ENCODE results near the gene CFAP46.

CFAP46 gene

DNA sequence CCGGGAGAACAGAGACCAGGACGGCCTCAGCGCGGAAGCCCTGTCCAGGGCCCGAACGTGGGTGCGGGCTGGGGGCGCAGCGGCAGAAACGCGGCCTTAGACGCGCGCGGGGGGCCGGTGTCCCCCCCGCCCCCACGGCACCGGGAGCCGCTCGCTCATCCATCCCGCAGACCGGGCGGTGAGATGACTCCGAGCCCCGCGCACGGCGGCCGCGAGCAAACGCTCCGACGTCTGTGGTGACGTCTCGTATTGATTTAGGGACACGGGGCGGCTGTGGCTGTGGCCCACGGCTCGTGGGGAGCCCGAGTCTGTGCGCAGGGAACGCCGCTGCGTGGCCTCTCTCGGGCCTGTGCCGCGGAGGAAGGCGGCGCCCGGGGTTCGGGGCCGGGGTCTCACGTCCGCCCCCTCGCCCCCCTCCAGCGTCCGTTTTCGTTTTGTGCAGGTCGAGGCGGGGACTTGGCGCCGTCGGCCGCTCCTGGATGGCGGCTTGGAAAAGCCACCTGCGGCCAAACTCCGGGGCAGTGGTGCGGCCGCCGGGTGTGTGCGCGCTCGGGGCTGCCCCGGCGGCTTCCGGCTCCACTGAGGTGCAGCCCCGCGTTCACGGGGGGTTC, 155.4 kb downstream of the CFAP46 start:
- Histone ChIP-seq H3K79me2 (ENCODE audit: insufficient read depth, low read length) (no peaks in the 10 kb centered on the region), H3K9ac (ENCODE audit: low read depth, low read length) (no peak overlapping the region), H3K27me3 (ENCODE audit: insufficient read depth, low read length, poor library complexity) (no peaks in the 10 kb centered on the region), H4K20me1 (ENCODE audit: insufficient read depth, low read length) (no peaks in the 10 kb centered on the region), H3K27ac (ENCODE audit: low read length) (no peak overlapping the region), H3K9me3 (ENCODE audit: insufficient read depth, low read length, severe bottlenecking) (peaks cover 22% of the 10 kb centered on the region), H2AFZ (ENCODE audit: low read depth, low read length) (no peak overlapping the region), H3K4me1 (ENCODE audit: insufficient read depth, low read length) (no peaks in the 10 kb centered on the region), H3K36me3 (ENCODE audit: insufficient read depth, low read length) (peaks cover 15% of the 10 kb centered on the region), H3K4me3 (ENCODE audit: low read depth in 1 of 2, low read length in 2 of 2) (no peak overlapping the region), H3K4me2 (ENCODE audit: insufficient read depth, low read length) (no peak overlapping the region)
- DNase-seq (no peak), ATAC-seq (ENCODE audit: insufficient read depth, low read depth) (no peak)
- TF ChIP-seq, protein P1, sequence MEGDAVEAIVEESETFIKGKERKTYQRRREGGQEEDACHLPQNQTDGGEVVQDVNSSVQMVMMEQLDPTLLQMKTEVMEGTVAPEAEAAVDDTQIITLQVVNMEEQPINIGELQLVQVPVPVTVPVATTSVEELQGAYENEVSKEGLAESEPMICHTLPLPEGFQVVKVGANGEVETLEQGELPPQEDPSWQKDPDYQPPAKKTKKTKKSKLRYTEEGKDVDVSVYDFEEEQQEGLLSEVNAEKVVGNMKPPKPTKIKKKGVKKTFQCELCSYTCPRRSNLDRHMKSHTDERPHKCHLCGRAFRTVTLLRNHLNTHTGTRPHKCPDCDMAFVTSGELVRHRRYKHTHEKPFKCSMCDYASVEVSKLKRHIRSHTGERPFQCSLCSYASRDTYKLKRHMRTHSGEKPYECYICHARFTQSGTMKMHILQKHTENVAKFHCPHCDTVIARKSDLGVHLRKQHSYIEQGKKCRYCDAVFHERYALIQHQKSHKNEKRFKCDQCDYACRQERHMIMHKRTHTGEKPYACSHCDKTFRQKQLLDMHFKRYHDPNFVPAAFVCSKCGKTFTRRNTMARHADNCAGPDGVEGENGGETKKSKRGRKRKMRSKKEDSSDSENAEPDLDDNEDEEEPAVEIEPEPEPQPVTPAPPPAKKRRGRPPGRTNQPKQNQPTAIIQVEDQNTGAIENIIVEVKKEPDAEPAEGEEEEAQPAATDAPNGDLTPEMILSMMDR (IDR thresholded peaks at IDR 0.05; ENCODE audit: borderline replicate concordance, extremely low read depth, low read length, poor library complexity, severe bottlenecking): no peak
- no peak for TF ChIP-seq EZH2 (IDR thresholded peaks at IDR 0.05; ENCODE audit: borderline replicate concordance, low read depth, low read length, severe bottlenecking)

GRCh38 chr10:132786476-132786883, 155.9 kb downstream of the CFAP46 start:
- no peak for DNase-seq
- H4K20me1 ChIP-seq (ENCODE audit: insufficient read depth, low read length): no peaks in the 10 kb centered on the region
- H3K4me3 ChIP-seq (ENCODE audit: low read depth in 1 of 2, low read length in 2 of 2): no peak overlapping the region
- no peak overlapping the region for H2AFZ ChIP-seq (ENCODE audit: low read depth, low read length)
- peaks cover 22% of the 10 kb centered on the region for H3K9me3 ChIP-seq (ENCODE audit: insufficient read depth, low read length, severe bottlenecking)
- H3K4me2 ChIP-seq (ENCODE audit: insufficient read depth, low read length): no peak overlapping the region
- TF ChIP-seq EZH2 (IDR thresholded peaks at IDR 0.05; ENCODE audit: borderline replicate concordance, low read depth, low read length, severe bottlenecking): no peak
- TF ChIP-seq, protein P1 (IDR thresholded peaks at IDR 0.05; ENCODE audit: borderline replicate concordance, extremely low read depth, low read length, poor library complexity, severe bottlenecking): no peak
- peaks cover 20% of the 10 kb centered on the region for H3K36me3 ChIP-seq (ENCODE audit: insufficient read depth, low read length)
- H3K27me3 ChIP-seq (ENCODE audit: insufficient read depth, low read length, poor library complexity): no peaks in the 10 kb centered on the region
- no peaks in the 10 kb centered on the region for H3K79me2 ChIP-seq (ENCODE audit: insufficient read depth, low read length)
- no peak overlapping the region for H3K9ac ChIP-seq (ENCODE audit: low read depth, low read length)
- ATAC-seq (ENCODE audit: insufficient read depth, low read depth): no peak
- no peak overlapping the region for H3K27ac ChIP-seq (ENCODE audit: low read length)
- no peaks in the 10 kb centered on the region for H3K4me1 ChIP-seq (ENCODE audit: insufficient read depth, low read length)

DNA sequence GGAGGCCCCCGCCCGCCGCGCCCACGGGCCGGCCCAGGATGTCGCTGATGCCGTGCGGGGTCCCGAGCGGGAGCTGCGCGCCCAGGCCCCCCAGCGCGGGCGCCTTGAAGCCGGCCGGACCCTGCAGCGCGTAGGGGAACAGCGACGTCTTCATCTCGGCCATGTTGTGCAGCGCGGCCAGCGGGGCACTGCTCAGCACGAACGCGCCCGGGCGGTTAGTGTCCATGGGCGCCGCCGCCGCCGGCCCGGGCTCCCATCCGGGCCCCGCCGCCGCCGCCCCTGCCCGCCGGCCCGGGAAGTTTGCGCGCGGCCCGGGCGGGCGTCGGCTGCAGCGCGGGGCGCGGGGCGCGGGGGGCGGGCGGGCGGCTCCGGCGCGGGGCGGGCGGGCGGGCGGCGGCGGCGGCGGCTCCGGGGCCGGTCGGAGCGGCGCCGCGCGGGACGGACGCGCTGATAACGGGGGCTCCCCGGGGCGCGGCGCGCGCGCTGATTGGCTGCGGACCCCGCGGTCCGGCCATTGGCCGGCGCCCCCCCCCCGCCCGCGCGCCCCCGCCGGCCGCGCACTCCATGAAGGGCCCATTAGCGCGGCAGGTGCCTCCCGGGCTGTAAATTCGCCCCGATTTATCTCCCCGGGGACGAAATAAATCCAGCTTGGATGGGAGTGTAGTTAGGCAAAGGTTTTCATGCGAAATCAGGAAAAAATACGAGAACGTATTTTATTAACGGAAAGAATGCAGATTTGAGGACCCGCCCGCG, 156.5 kb downstream of the CFAP46 start, which contains the start of gene NKX6-2:
Gene NKX6-2 (minus strand): TSS at position 425 of the 753 bp plus-strand sequence. CDS start 199 bp downstream, at position 226.
- peaks cover 22% of the 10 kb centered on the region for H3K9me3 ChIP-seq (ENCODE audit: insufficient read depth, low read length, severe bottlenecking)
- H3K79me2 ChIP-seq (ENCODE audit: insufficient read depth, low read length): no peaks in the 10 kb centered on the region
- TF ChIP-seq EZH2 (IDR thresholded peaks at IDR 0.05; ENCODE audit: borderline replicate concordance, low read depth, low read length, severe bottlenecking): no peak
- TF ChIP-seq, protein P1 (IDR thresholded peaks at IDR 0.05; ENCODE audit: borderline replicate concordance, extremely low read depth, low read length, poor library complexity, severe bottlenecking): no peak
- H3K4me1 ChIP-seq (ENCODE audit: insufficient read depth, low read length): no peaks in the 10 kb centered on the region
- H2AFZ ChIP-seq (ENCODE audit: low read depth, low read length): no peak within 1 kb of the TSS
- no peaks in the 10 kb centered on the region for H4K20me1 ChIP-seq (ENCODE audit: insufficient read depth, low read length)
- ATAC-seq (ENCODE audit: insufficient read depth, low read depth) (no peak), DNase-seq (no peak)
- no peak within 1 kb of the TSS for H3K9ac ChIP-seq (ENCODE audit: low read depth, low read length)
- no peak within 1 kb of the TSS for H3K27ac ChIP-seq (ENCODE audit: low read length)
- no peaks in the 10 kb centered on the region for H3K27me3 ChIP-seq (ENCODE audit: insufficient read depth, low read length, poor library complexity)
- H3K4me3 ChIP-seq (ENCODE audit: low read depth in 1 of 2, low read length in 2 of 2): no peak within 1 kb of the TSS
- H3K36me3 ChIP-seq (ENCODE audit: insufficient read depth, low read length): peaks cover 25% of the 10 kb centered on the region
- H3K4me2 ChIP-seq (ENCODE audit: insufficient read depth, low read length): no peak within 1 kb of the TSS
